HG03469 (cell line): ENCODE results near the gene ZNF148.
"Not testable (repeated sequence)": the region's sequence is repeated elsewhere in the genome, so short reads cannot be mapped to it uniquely, and the experiment has no call there.

Experiments used
- ATAC-seq: cut with Tn5 transposase; IDR thresholded peaks from one replicate; pipeline ENCODE4 v1.9.1; 2021; ENCODE audit warnings: mild to moderate bottlenecking, moderate library complexity, moderate number of reproducible peaks; ENCODE audit not compliant: unreplicated experiment

The ZNF148 gene

GRCh38 chr3:125374996-125375941 lies at the start of gene ZNF148:
Gene ZNF148 (minus strand): TSS chr3:125375325. CDS start chr3:125313640, 61,685 bp downstream.
- ATAC-seq, result peak; percentile 71

GRCh38 chr3:125418306-125418705 lies 43.2 kb upstream of the ZNF148 start:
- no peak for ATAC-seq

- no peak for ATAC-seq
These were observed 41.1 kb upstream of the ZNF148 start for GRCh38 chr3:125416235-125416634.

GRCh38 chr3:125414669-125415068 lies 39.5 kb upstream of the ZNF148 start:
- no peak for ATAC-seq

- ATAC-seq, result no peak
These were observed 35.8 kb upstream of the ZNF148 start for GRCh38 chr3:125410922-125411321.

GRCh38 chr3:125406070-125406469 lies 30.9 kb upstream of the ZNF148 start:
- ATAC-seq, result no peak

- ATAC-seq, result not testable (repeated sequence)
These were observed 30.4 kb upstream of the ZNF148 start for GRCh38 chr3:125405515-125405914.

GRCh38 chr3:125403789-125404188 lies 28.7 kb upstream of the ZNF148 start:
- ATAC-seq, result no peak

GRCh38 chr3:125402639-125403038 lies 27.5 kb upstream of the ZNF148 start:
- no peak for ATAC-seq

GRCh38 chr3:125401402-125401801 lies 26.3 kb upstream of the ZNF148 start:
- no peak for ATAC-seq

GRCh38 chr3:125398952-125399351 lies 23.8 kb upstream of the ZNF148 start:
- no peak for ATAC-seq

GRCh38 chr3:125395091-125395490 lies 20.0 kb upstream of the ZNF148 start:
- ATAC-seq, result no peak

GRCh38 chr3:125394406-125394805 lies 19.3 kb upstream of the ZNF148 start:
- ATAC-seq, result no peak

- ATAC-seq, result no peak
These were observed 14.2 kb upstream of the ZNF148 start for GRCh38 chr3:125389282-125389681.

- ATAC-seq, result not testable (repeated sequence)
These were observed 13.2 kb upstream of the ZNF148 start for GRCh38 chr3:125388369-125388768.

- ATAC-seq, result no peak
These were observed 11.7 kb upstream of the ZNF148 start for GRCh38 chr3:125386811-125387210.

GRCh38 chr3:125383744-125384143 lies 8.6 kb upstream of the ZNF148 start:
- no peak for ATAC-seq

- ATAC-seq, result no peak
These were observed 7.2 kb upstream of the ZNF148 start for GRCh38 chr3:125382298-125382697.

GRCh38 chr3:125381743-125382142 lies 6.6 kb upstream of the ZNF148 start:
- no peak for ATAC-seq

- no peak for ATAC-seq
These were observed 6.2 kb upstream of the ZNF148 start for GRCh38 chr3:125381314-125381713.

GRCh38 chr3:125379483-125379882 lies 4.4 kb upstream of the ZNF148 start:
- ATAC-seq, result no peak

GRCh38 chr3:125378762-125379161 lies 3.6 kb upstream of the ZNF148 start:
- ATAC-seq, result no peak
